ENCODE data around the gene NARF. TPM values are rescaled to one million over a fixed set of nuclear protein-coding genes. Genes with fewer than 3 reads are reported as not detected.

NARF gene
- total RNA-seq, 4 donors from 2014 or later = 44.1 to 133 (median 61.1) TPM

DNA sequence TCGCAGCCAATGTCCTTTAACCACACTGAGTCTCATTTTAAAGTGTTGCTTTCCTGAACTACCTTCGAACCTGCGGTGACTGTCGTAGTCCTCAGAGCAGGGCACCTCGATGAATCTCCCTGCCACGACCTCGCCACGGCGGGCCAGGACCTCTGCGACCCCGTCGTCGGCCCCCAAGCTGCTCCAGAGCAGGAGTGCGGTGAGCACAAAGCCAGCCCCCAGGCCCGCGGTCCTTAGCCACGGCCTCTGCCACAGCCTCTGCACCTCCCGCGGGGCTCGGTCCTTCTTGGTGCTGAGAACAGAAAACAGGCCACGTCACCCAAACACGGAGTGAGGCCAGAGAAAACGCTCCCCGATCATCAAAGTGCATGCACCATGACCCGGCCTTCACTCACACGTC lies 43.2 kb upstream of the NARF start:
- Histone ChIP-seq H3K36me3 (no peaks in the 10 kb centered on the region), H3K27me3 (no peaks in the 10 kb centered on the region), H3K27ac (no peak overlapping the region), H3K4me3 (no peak overlapping the region), H3K4me1 (peaks cover 4 to 26% (median 20%) of the 10 kb centered on the region in 4 donors), H3K9me3 (no peaks in the 10 kb centered on the region)
- in situ Hi-C loops (cut with MboI; ENCODE audit: low pct_ligation_motif_present in 1 of 4, low pct_unique_long_range_greater_than_20kb in 1 of 4, low sequenced_read_pairs in 3 of 4) = loop anchor here in 2 of 4 donors (5.0 to 10.0 kb wide), 2 partner anchors 61 to 63 kb away; partner anchors contain the start of gene TEX19 (in 1 of the 2)
- TF ChIP-seq POLR2AphosphoS5 (IDR thresholded peaks at IDR 0.05) (no peak), EP300 (IDR thresholded peaks at IDR 0.05; ENCODE audit: low read depth) (no peak), POLR2A (IDR thresholded peaks at IDR 0.05) (no peak)
- TF ChIP-seq, protein P1, sequence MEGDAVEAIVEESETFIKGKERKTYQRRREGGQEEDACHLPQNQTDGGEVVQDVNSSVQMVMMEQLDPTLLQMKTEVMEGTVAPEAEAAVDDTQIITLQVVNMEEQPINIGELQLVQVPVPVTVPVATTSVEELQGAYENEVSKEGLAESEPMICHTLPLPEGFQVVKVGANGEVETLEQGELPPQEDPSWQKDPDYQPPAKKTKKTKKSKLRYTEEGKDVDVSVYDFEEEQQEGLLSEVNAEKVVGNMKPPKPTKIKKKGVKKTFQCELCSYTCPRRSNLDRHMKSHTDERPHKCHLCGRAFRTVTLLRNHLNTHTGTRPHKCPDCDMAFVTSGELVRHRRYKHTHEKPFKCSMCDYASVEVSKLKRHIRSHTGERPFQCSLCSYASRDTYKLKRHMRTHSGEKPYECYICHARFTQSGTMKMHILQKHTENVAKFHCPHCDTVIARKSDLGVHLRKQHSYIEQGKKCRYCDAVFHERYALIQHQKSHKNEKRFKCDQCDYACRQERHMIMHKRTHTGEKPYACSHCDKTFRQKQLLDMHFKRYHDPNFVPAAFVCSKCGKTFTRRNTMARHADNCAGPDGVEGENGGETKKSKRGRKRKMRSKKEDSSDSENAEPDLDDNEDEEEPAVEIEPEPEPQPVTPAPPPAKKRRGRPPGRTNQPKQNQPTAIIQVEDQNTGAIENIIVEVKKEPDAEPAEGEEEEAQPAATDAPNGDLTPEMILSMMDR (IDR thresholded peaks at IDR 0.05) = no peak
- DNase-seq = no peak
- intact Hi-C loops (cut with DNase I; ENCODE audit: low total_unique reads) = no loop called here
- 94% methylated on average over 19 of the region's 26 CpGs; no CpG with 5 or more reads in 1 of the 2 donors for WGBS, 2 donors (ENCODE audit: low coverage in 1 of 2)

DNA sequence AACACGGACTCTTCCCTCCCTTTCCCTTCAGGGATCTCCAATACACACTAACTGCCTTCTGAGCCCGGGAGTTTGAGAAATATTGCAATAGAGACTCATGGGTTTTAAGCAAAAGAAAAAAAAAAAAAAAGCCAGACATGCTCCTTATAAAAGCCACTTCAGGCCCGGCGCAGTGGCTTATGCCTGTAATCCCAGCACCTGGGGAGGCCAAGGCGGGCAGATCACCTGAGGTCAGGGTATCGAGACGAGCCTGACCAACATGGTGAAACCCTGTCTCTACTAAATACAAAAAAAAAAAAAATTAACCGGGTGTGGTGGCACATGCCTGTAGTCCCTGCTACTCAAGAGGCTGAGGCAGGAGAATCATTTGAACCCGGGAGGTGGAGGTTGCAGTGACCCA lies 42.8 kb upstream of the NARF start:
- no peak for DNase-seq
- peaks cover 4 to 26% (median 20%) of the 10 kb centered on the region in 4 donors for H3K4me1 ChIP-seq
- in situ Hi-C loops (cut with MboI; ENCODE audit: low pct_ligation_motif_present in 1 of 4, low pct_unique_long_range_greater_than_20kb in 1 of 4, low sequenced_read_pairs in 3 of 4) = loop anchor here in 2 of 4 donors (5.0 to 10.0 kb wide), 2 partner anchors 61 to 63 kb away; partner anchors contain the start of gene TEX19 (in 1 of the 2)
- TF ChIP-seq POLR2AphosphoS5 (IDR thresholded peaks at IDR 0.05) (no peak), POLR2A (IDR thresholded peaks at IDR 0.05) (no peak), EP300 (IDR thresholded peaks at IDR 0.05; ENCODE audit: low read depth) (no peak)
- TF ChIP-seq, protein P1 (IDR thresholded peaks at IDR 0.05) = no peak
- no peak overlapping the region for H3K27ac ChIP-seq
- no peak overlapping the region for H3K4me3 ChIP-seq
- no peaks in the 10 kb centered on the region for H3K9me3 ChIP-seq
- H3K27me3 ChIP-seq = no peaks in the 10 kb centered on the region
- intact Hi-C loops (cut with DNase I; ENCODE audit: low total_unique reads) = no loop called here
- WGBS, 2 donors (ENCODE audit: low coverage in 1 of 2) = 93 to 96% methylated on average over 6 to 9 of the region's 9 CpGs
- H3K36me3 ChIP-seq = no peaks in the 10 kb centered on the region

- DNase-seq = no peak
- Histone ChIP-seq H3K36me3 (no peaks in the 10 kb centered on the region), H3K27ac (no peak overlapping the region), H3K4me3 (no peak overlapping the region), H3K27me3 (no peaks in the 10 kb centered on the region), H3K4me1 (peaks cover 4 to 26% (median 20%) of the 10 kb centered on the region in 4 donors), H3K9me3 (no peaks in the 10 kb centered on the region)
- in situ Hi-C loops (cut with MboI; ENCODE audit: low pct_ligation_motif_present in 1 of 4, low pct_unique_long_range_greater_than_20kb in 1 of 4, low sequenced_read_pairs in 3 of 4) = loop anchor here in 2 of 4 donors (5.0 to 10.0 kb wide), 2 partner anchors 61 to 64 kb away; partner anchors contain the start of gene TEX19 (in 1 of the 2)
- intact Hi-C loops (cut with DNase I; ENCODE audit: low total_unique reads) = no loop called here
- TF ChIP-seq POLR2AphosphoS5 (IDR thresholded peaks at IDR 0.05) (no peak), EP300 (IDR thresholded peaks at IDR 0.05; ENCODE audit: low read depth) (no peak), POLR2A (IDR thresholded peaks at IDR 0.05) (no peak)
- TF ChIP-seq, protein P1 (IDR thresholded peaks at IDR 0.05) = no peak
- WGBS, 2 donors (ENCODE audit: low coverage in 1 of 2) = 85 to 90% methylated on average over 3 to 4 of the region's 4 CpGs
Observed at GRCh38 chr17:82416264-82416663, 42.3 kb upstream of the NARF start.

DNA sequence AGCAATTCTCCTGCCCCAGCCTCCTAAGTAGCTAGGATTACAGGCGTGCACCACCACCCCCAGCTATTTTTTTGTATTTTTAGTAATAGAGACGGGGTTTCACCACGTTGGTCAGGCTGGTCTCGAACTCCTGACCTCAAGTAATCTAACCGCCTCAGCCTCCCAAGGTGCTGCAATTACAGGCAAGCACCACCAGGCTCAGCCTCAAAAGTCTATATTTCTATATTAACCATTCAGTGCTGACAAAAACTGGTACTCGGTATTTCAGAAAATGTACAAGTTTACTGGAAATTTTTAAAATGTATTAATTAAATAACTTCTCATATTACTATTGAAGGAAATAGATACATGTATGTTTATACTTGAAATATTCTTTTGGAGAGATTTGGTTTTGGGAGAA lies 41.8 kb upstream of the NARF start:
- Histone ChIP-seq H3K27ac (no peak overlapping the region), H3K36me3 (no peaks in the 10 kb centered on the region), H3K27me3 (no peaks in the 10 kb centered on the region), H3K4me1 (peaks cover 4 to 26% (median 20%) of the 10 kb centered on the region in 4 donors), H3K9me3 (no peaks in the 10 kb centered on the region), H3K4me3 (no peak overlapping the region)
- no peak for TF ChIP-seq EP300 (IDR thresholded peaks at IDR 0.05; ENCODE audit: low read depth)
- TF ChIP-seq, protein P1 (IDR thresholded peaks at IDR 0.05) = peak in 1 of 5 experiments; percentile 17
- no peak for TF ChIP-seq POLR2A (IDR thresholded peaks at IDR 0.05)
- TF ChIP-seq POLR2AphosphoS5 (IDR thresholded peaks at IDR 0.05) = no peak
- WGBS, 2 donors (ENCODE audit: low coverage in 1 of 2) = 81 to 95% methylated on average over 6 of the region's 6 CpGs
- no peak for DNase-seq
- intact Hi-C loops (cut with DNase I; ENCODE audit: low total_unique reads) (no loop called here), in situ Hi-C loops (cut with MboI; ENCODE audit: low pct_ligation_motif_present in 1 of 4, low pct_unique_long_range_greater_than_20kb in 1 of 4, low sequenced_read_pairs in 3 of 4) (loop anchor here in 2 of 4 donors (5.0 to 10.0 kb wide), 2 partner anchors 62 to 64 kb away; partner anchors contain the start of gene TEX19 (in 1 of the 2))

Measured in transverse colon (tissue), 4 donors.